Rectal smooth muscle tissue (tissue), 1 donor: ENCODE results near the gene MRPL3.

Source experiments
- H3K27ac ChIP-seq: one replicate; pipeline ENCODE4 v1.7.0; 2013; ENCODE audit warnings: low read depth, low read length, inconsistent platforms
- H3K27me3 ChIP-seq: one replicate; pipeline ENCODE4 v1.7.0; 2013; ENCODE audit warnings: low read length; ENCODE audit not compliant: control insufficient read depth, insufficient read depth
- H3K36me3 ChIP-seq: one replicate; pipeline ENCODE4 v1.7.0; 2013; ENCODE audit warnings: low read length; ENCODE audit not compliant: control insufficient read depth, insufficient read depth
- H3K4me1 ChIP-seq: one replicate; pipeline ENCODE4 v1.7.0; 2013; ENCODE audit warnings: low read length; ENCODE audit not compliant: control insufficient read depth, insufficient read depth
- H3K4me3 ChIP-seq: one replicate; pipeline ENCODE4 v1.7.0; 2013; ENCODE audit warnings: low read length
- H3K9ac ChIP-seq: one replicate; pipeline ENCODE4 v1.7.0; 2013; ENCODE audit warnings: low read length

The MRPL3 gene

GRCh38 chr3:131502530-131503319, at the start of gene MRPL3:
MRPL3 (minus strand) TSS chr3:131502971; CDS start chr3:131502821, 150 bp downstream.
- Histone ChIP-seq H3K9ac (peak within 1 kb of the TSS; percentile 76), H3K27ac (peak within 1 kb of the TSS; percentile 62), H3K27me3 (no peaks in the 10 kb centered on the region), H3K4me1 (no peaks in the 10 kb centered on the region), H3K4me3 (peak within 1 kb of the TSS; percentile 93), H3K36me3 (peaks cover 4% of the 10 kb centered on the region)

GRCh38 chr3:131551761-131552160, 49.0 kb upstream of the MRPL3 start:
- Histone ChIP-seq H3K36me3 (no peaks in the 10 kb centered on the region), H3K27ac (no peak overlapping the region), H3K4me1 (no peaks in the 10 kb centered on the region), H3K9ac (no peak overlapping the region), H3K27me3 (no peaks in the 10 kb centered on the region), H3K4me3 (no peak overlapping the region)

- no peak overlapping the region for H3K27ac ChIP-seq
Measured at GRCh38 chr3:131550562-131551465, 48.0 kb upstream of the MRPL3 start.

GRCh38 chr3:131549340-131549739, 46.6 kb upstream of the MRPL3 start:
- Histone ChIP-seq H3K4me1 (no peaks in the 10 kb centered on the region), H3K9ac (no peak overlapping the region), H3K27ac (no peak overlapping the region), H3K4me3 (no peak overlapping the region), H3K36me3 (no peaks in the 10 kb centered on the region), H3K27me3 (no peaks in the 10 kb centered on the region)

More at GRCh38 chr3:131550562-131551465, 48.0 kb upstream of the MRPL3 start:
- H3K4me3 ChIP-seq: no peak overlapping the region
- no peaks in the 10 kb centered on the region for H3K4me1 ChIP-seq
- H3K27me3 ChIP-seq: no peaks in the 10 kb centered on the region
- H3K36me3 ChIP-seq: no peaks in the 10 kb centered on the region
- H3K9ac ChIP-seq: no peak overlapping the region

GRCh38 chr3:131547585-131547984, 44.8 kb upstream of the MRPL3 start:
- H3K4me1 ChIP-seq: peaks cover 2% of the 10 kb centered on the region
- no peak overlapping the region for H3K4me3 ChIP-seq

GRCh38 chr3:131546441-131546840, 43.7 kb upstream of the MRPL3 start:
- Histone ChIP-seq H3K4me1 (peaks cover 2% of the 10 kb centered on the region), H3K4me3 (no peak overlapping the region), H3K36me3 (no peaks in the 10 kb centered on the region), H3K9ac (no peak overlapping the region), H3K27ac (no peak overlapping the region), H3K27me3 (no peaks in the 10 kb centered on the region)

More at GRCh38 chr3:131547585-131547984, 44.8 kb upstream of the MRPL3 start:
- no peak overlapping the region for H3K9ac ChIP-seq
- no peaks in the 10 kb centered on the region for H3K27me3 ChIP-seq
- no peaks in the 10 kb centered on the region for H3K36me3 ChIP-seq
- no peak overlapping the region for H3K27ac ChIP-seq

GRCh38 chr3:131544557-131544956, 41.8 kb upstream of the MRPL3 start:
- H3K36me3 ChIP-seq: no peaks in the 10 kb centered on the region
- no peak overlapping the region for H3K4me3 ChIP-seq
- H3K27me3 ChIP-seq: no peaks in the 10 kb centered on the region
- H3K27ac ChIP-seq: peak overlapping the region; percentile 27
- peaks cover 6% of the 10 kb centered on the region for H3K4me1 ChIP-seq
- H3K9ac ChIP-seq: no peak overlapping the region

GRCh38 chr3:131543714-131544113, 40.9 kb upstream of the MRPL3 start:
- peak overlapping the region; percentile 27 for H3K27ac ChIP-seq
- H3K4me1 ChIP-seq: peaks cover 6% of the 10 kb centered on the region
- no peak overlapping the region for H3K4me3 ChIP-seq
- H3K27me3 ChIP-seq: no peaks in the 10 kb centered on the region
- H3K36me3 ChIP-seq: no peaks in the 10 kb centered on the region
- H3K9ac ChIP-seq: no peak overlapping the region

- Histone ChIP-seq H3K9ac (no peak overlapping the region), H3K27me3 (no peaks in the 10 kb centered on the region), H3K4me1 (peaks cover 6% of the 10 kb centered on the region), H3K4me3 (no peak overlapping the region), H3K27ac (no peak overlapping the region), H3K36me3 (no peaks in the 10 kb centered on the region)
Measured at GRCh38 chr3:131541288-131541687, 38.5 kb upstream of the MRPL3 start.

GRCh38 chr3:131540821-131541220, 38.0 kb upstream of the MRPL3 start:
- H3K27me3 ChIP-seq: no peaks in the 10 kb centered on the region
- no peaks in the 10 kb centered on the region for H3K36me3 ChIP-seq
- no peak overlapping the region for H3K27ac ChIP-seq
- H3K4me3 ChIP-seq: no peak overlapping the region
- peaks cover 6% of the 10 kb centered on the region for H3K4me1 ChIP-seq
- no peak overlapping the region for H3K9ac ChIP-seq

- Histone ChIP-seq H3K27ac (no peak overlapping the region), H3K27me3 (no peaks in the 10 kb centered on the region), H3K9ac (no peak overlapping the region), H3K36me3 (no peaks in the 10 kb centered on the region), H3K4me1 (peaks cover 6% of the 10 kb centered on the region), H3K4me3 (no peak overlapping the region)
Measured at GRCh38 chr3:131540143-131540542, 37.4 kb upstream of the MRPL3 start.

GRCh38 chr3:131538968-131539367, 36.2 kb upstream of the MRPL3 start:
- Histone ChIP-seq H3K4me3 (no peak overlapping the region), H3K27me3 (no peaks in the 10 kb centered on the region), H3K27ac (no peak overlapping the region), H3K9ac (no peak overlapping the region), H3K4me1 (peaks cover 5% of the 10 kb centered on the region), H3K36me3 (no peaks in the 10 kb centered on the region)
